ENCODE data around the gene DCTN1.

GRCh38 chr2:74406035-74406434 is 25.9 kb upstream of the DCTN1 start:
- TF ChIP-seq CTCF (conservative IDR thresholded peaks at IDR 0.05; ENCODE audit: low read depth, low read length): no peak
- TF ChIP-seq EZH2 (IDR thresholded peaks at IDR 0.05; ENCODE audit: low read length, unreplicated experiment): no peak

Measured in PC-3 (cell line).